Vagina (tissue), 2 donors: ENCODE results near the gene DEGS2.

Experiments
- POLR2A ChIP-seq, 2 donors: fragments of 450-650 bp; IDR thresholded peaks; one replicate each; pipeline ENCODE4 v1.6.1; 2017; ENCODE audit warnings: antibody characterized with exemption in 2 of 2, mild to moderate bottlenecking in 2 of 2, moderate library complexity in 2 of 2
- TF ChIP-seq, protein P1 (sequence below), 3 experiments: fragments of 450-650 bp in 2 of 3; fragments of 200-600 bp in 1 of 3; sonication (generic) in 1 of 3; IDR thresholded peaks; one replicate each; pipeline ENCODE4 v1.5.1; 2017 to 2019; ENCODE audit warnings: antibody characterized with exemption in 3 of 3, mild to moderate bottlenecking in 2 of 3, moderate library complexity in 2 of 3

GRCh38 chr14:100110816-100111215 is 48.6 kb downstream of the DEGS2 start:
- TF ChIP-seq, protein P1, sequence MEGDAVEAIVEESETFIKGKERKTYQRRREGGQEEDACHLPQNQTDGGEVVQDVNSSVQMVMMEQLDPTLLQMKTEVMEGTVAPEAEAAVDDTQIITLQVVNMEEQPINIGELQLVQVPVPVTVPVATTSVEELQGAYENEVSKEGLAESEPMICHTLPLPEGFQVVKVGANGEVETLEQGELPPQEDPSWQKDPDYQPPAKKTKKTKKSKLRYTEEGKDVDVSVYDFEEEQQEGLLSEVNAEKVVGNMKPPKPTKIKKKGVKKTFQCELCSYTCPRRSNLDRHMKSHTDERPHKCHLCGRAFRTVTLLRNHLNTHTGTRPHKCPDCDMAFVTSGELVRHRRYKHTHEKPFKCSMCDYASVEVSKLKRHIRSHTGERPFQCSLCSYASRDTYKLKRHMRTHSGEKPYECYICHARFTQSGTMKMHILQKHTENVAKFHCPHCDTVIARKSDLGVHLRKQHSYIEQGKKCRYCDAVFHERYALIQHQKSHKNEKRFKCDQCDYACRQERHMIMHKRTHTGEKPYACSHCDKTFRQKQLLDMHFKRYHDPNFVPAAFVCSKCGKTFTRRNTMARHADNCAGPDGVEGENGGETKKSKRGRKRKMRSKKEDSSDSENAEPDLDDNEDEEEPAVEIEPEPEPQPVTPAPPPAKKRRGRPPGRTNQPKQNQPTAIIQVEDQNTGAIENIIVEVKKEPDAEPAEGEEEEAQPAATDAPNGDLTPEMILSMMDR (IDR thresholded peaks at IDR 0.05): no peak
- TF ChIP-seq POLR2A (IDR thresholded peaks at IDR 0.05): no peak
